PC-3 (cell line): ENCODE measurements around the gene SEMA5A. TPM values are rescaled to one million over a fixed set of nuclear protein-coding genes. Genes with fewer than 3 reads are reported as not detected.
A peak's percentile ranks its signal among the peaks of the same experiment; 100 is the strongest.

ENCODE experiments used
- ATAC-seq: fragments of 200-7000 bp; cut with Tn5 transposase; 2 replicates; pipeline ENCODE4 v1.9.1; 2020; ENCODE audit warnings: mild to moderate bottlenecking, moderate library complexity
- BruUV-seq: library from RNA; stranded (reverse); fragments of 400-500 nt; replicated peaks from 2 replicates; lab custom pipeline; 2021; lab: Mats Ljungman, UMichigan
- CTCF ChIA-PET: fragments of 300-600 bp; sonication (Branson Sonifier 250); formaldehyde crosslinking; loops from one replicate; lab custom pipeline; 2022; ENCODE audit warnings: antibody characterized with exemption; lab: Charles Lee
- POLR2A ChIA-PET: fragments of 300-600 bp; sonication (Branson Sonifier 250); formaldehyde crosslinking; loops from one replicate; lab custom pipeline; 2022; ENCODE audit warnings: antibody characterized with exemption; ENCODE audit not compliant: unreplicated experiment; lab: Charles Lee
- DNase-seq: peaks from one replicate; pipeline ENCODE4 v3.0.0-alpha.2; 2015
- H2AFZ ChIP-seq: fragments of 300-600 bp; sonication (generic); 2 replicates; pipeline ENCODE4 v1.6.0; 2016; ENCODE audit warnings: antibody characterized with exemption, low read length
- H3F3A ChIP-seq: fragments of 300-600 bp; sonication (generic); one replicate; pipeline ENCODE4 v1.6.0; 2017; ENCODE audit warnings: antibody characterized with exemption, low read length, control low read depth, mild to moderate bottlenecking; ENCODE audit not compliant: unreplicated experiment
- H3K27ac ChIP-seq: fragments of 300-600 bp; sonication (generic); 2 replicates; pipeline ENCODE4 v1.5.1; 2016; ENCODE audit warnings: mild to moderate bottlenecking, low read length
- H3K27me3 ChIP-seq: fragments of 300-600 bp; sonication (generic); 2 replicates; pipeline ENCODE4 v1.6.1; 2016; ENCODE audit warnings: low read length, mixed read lengths
- H3K36me3 ChIP-seq: fragments of 300-600 bp; sonication (generic); 2 replicates; pipeline ENCODE4 v1.6.1; 2016; ENCODE audit warnings: low read depth, mixed run types, low read length, mixed read lengths
- H3K4me1 ChIP-seq: fragments of 300-600 bp; sonication (generic); 2 replicates; pipeline ENCODE4 v1.5.1; 2016; ENCODE audit warnings: low read length; ENCODE audit not compliant: insufficient read depth
- H3K4me2 ChIP-seq: fragments of 300-600 bp; sonication (generic); 2 replicates; pipeline ENCODE4 v1.6.0; 2016; ENCODE audit warnings: low read length
- H3K4me3 ChIP-seq: fragments of 300-600 bp; sonication (generic); 2 replicates; pipeline ENCODE4 v1.5.1; 2016; ENCODE audit warnings: mild to moderate bottlenecking, low read length, mixed read lengths
- H3K79me2 ChIP-seq: fragments of 300-600 bp; sonication (generic); 2 replicates; pipeline ENCODE4 v1.6.1; 2017; ENCODE audit warnings: low read length, mixed read lengths
- H3K9ac ChIP-seq: fragments of 300-600 bp; sonication (generic); 2 replicates; pipeline ENCODE4 v1.6.0; 2016; ENCODE audit warnings: mild to moderate bottlenecking, low read length
- H3K9me2 ChIP-seq: fragments of 300-600 bp; sonication (generic); replicated peaks from 2 replicates; pipeline ENCODE4 v1.6.1; 2016; ENCODE audit warnings: mixed run types, low read length, mixed read lengths
- H3K9me3 ChIP-seq: fragments of 300-600 bp; sonication (generic); 2 replicates; pipeline ENCODE4 v1.6.1; 2016; ENCODE audit warnings: low read length, mixed read lengths
- H4K20me1 ChIP-seq: fragments of 300-600 bp; sonication (generic); 2 replicates; pipeline ENCODE4 v1.6.1; 2016; ENCODE audit warnings: low read length, mixed read lengths
- EZH2 ChIP-seq: fragments of 300-600 bp; sonication (generic); IDR thresholded peaks from one replicate; pipeline ENCODE4 v1.6.1; 2017; ENCODE audit warnings: antibody characterized with exemption, mild to moderate bottlenecking, low read length; ENCODE audit not compliant: unreplicated experiment
- EZH2phosphoT487 ChIP-seq: fragments of 300-600 bp; sonication (generic); IDR thresholded peaks from 2 replicates; pipeline ENCODE4 v1.6.1; 2018; ENCODE audit warnings: mild to moderate bottlenecking, antibody characterized with exemption, low read length, borderline replicate concordance
- intact Hi-C: fragments of 100-400 bp; cut with micrococcal nuclease; formaldehyde crosslinking; loops from 2 replicates; pipeline ENCODE4 v1.9.0; 2023
- total RNA-seq: library from RNA; depleted of rRNA; stranded (reverse); fragments of >200 nt; gene quantifications from 2 replicates; pipeline ENCODE4 v1.2.3, GENCODE V29; 2014
- TF ChIP-seq, protein P1 (sequence below): fragments of 300-600 bp; sonication (generic); conservative IDR thresholded peaks from 2 replicates; pipeline ENCODE4 v1.5.1; 2017; ENCODE audit warnings: antibody characterized with exemption, low read depth, mild to moderate bottlenecking, low read length

SEMA5A gene
- total RNA-seq, 1 experiment from 2014 or later: 4.4 TPM

DNA sequence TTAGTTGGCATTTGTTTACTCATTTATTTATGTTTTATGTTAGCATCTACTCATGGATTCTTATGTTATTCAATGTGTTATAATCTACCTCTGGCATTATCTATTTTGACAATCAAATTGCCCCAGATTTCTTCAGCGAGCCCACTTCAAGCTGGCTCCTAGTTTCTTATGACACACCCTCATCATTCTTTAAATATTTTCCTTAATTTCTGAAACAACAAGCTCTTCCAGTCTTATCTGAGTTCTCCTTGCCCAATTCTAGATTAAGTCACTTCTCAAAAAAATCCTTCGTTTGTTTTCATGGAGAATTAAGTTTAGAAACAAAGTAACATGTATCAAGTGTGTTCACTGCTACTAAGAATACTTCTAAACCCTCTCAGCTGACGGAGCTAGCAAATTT, 229.8 kb downstream of the SEMA5A start:
- POLR2A ChIA-PET: no interaction called here
- no peaks in the 10 kb centered on the region for H3K9me3 ChIP-seq
- intact Hi-C loops: no loop called here
- DNase-seq (no peak), ATAC-seq (no peak)
- no TSS peak for BruUV-seq
- TF ChIP-seq EZH2phosphoT487 (no peak), EZH2 (no peak)
- TF ChIP-seq, protein P1, sequence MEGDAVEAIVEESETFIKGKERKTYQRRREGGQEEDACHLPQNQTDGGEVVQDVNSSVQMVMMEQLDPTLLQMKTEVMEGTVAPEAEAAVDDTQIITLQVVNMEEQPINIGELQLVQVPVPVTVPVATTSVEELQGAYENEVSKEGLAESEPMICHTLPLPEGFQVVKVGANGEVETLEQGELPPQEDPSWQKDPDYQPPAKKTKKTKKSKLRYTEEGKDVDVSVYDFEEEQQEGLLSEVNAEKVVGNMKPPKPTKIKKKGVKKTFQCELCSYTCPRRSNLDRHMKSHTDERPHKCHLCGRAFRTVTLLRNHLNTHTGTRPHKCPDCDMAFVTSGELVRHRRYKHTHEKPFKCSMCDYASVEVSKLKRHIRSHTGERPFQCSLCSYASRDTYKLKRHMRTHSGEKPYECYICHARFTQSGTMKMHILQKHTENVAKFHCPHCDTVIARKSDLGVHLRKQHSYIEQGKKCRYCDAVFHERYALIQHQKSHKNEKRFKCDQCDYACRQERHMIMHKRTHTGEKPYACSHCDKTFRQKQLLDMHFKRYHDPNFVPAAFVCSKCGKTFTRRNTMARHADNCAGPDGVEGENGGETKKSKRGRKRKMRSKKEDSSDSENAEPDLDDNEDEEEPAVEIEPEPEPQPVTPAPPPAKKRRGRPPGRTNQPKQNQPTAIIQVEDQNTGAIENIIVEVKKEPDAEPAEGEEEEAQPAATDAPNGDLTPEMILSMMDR: no peak
- no peak overlapping the region for H3K27ac ChIP-seq
- no peak overlapping the region for H3K4me2 ChIP-seq
- no peak overlapping the region for H3K9ac ChIP-seq
- no peak overlapping the region for H2AFZ ChIP-seq
- H3K4me1 ChIP-seq: peaks cover 14% of the 10 kb centered on the region
- H4K20me1 ChIP-seq: no peaks in the 10 kb centered on the region
- no peak overlapping the region for H3K4me3 ChIP-seq
- CTCF ChIA-PET: no interaction called here
- H3K79me2 ChIP-seq: no peaks in the 10 kb centered on the region
- no peaks in the 10 kb centered on the region for H3K9me2 ChIP-seq
- no peaks in the 10 kb centered on the region for H3K27me3 ChIP-seq
- H3K36me3 ChIP-seq: no peaks in the 10 kb centered on the region
- H3F3A ChIP-seq: no peaks in the 10 kb centered on the region

DNA sequence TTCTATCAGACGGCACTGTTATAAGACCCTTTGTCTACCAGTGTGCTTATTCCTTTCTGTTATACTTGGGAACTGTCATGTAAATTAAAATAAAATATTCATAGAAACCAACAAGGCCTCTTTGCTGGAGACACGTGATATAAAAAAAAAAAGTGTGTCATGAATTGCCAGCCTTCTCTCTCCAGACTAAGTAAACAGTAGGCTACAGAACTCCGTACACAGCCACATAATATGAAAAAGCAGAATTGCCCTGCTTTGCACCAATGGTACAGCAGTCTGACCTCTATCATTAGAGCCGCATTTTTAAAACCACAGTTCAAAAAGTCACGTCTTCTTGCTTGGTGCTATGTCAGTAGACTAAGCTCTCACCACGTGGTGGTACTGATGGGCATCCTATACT, 231.3 kb downstream of the SEMA5A start:
- Histone ChIP-seq H3K4me1 (peaks cover 14% of the 10 kb centered on the region), H3K36me3 (no peaks in the 10 kb centered on the region), H3F3A (no peaks in the 10 kb centered on the region), H3K4me2 (no peak overlapping the region), H3K9me2 (no peaks in the 10 kb centered on the region), H3K79me2 (no peaks in the 10 kb centered on the region), H3K9me3 (no peaks in the 10 kb centered on the region), H3K27ac (no peak overlapping the region), H3K27me3 (no peaks in the 10 kb centered on the region), H3K9ac (no peak overlapping the region), H2AFZ (no peak overlapping the region), H4K20me1 (no peaks in the 10 kb centered on the region), H3K4me3 (no peak overlapping the region)
- TF ChIP-seq EZH2phosphoT487: no peak
- no peak for TF ChIP-seq EZH2
- TF ChIP-seq, protein P1: no peak
- DNase-seq: no peak
- ChIA-PET CTCF (no interaction called here), POLR2A (no interaction called here)
- BruUV-seq: no TSS peak
- intact Hi-C loops: no loop called here
- ATAC-seq: no peak

DNA sequence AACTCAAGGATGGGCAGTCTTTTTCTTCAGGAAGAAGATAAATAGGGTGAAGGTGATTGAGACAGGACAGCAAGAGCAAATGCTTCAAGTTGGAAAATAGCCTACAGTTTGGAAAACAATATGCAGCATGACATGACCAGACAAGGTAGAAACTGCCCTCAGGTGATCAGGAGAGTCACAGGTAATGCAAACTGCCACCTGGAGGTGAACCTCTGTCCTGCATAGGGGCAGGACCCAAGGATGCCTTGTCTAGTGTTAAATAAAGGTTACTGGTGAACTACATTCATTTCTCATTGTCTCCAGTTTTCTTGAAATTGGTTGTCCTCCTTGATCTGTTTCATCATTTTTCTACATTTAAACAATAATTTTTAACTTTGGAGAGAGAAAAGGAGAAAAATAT, 232.1 kb downstream of the SEMA5A start:
- ChIA-PET CTCF (no interaction called here), POLR2A (no interaction called here)
- ATAC-seq (no peak), DNase-seq (no peak)
- no peaks in the 10 kb centered on the region for H3K27me3 ChIP-seq
- H3K36me3 ChIP-seq: no peaks in the 10 kb centered on the region
- H3K9me2 ChIP-seq: no peaks in the 10 kb centered on the region
- H3F3A ChIP-seq: no peaks in the 10 kb centered on the region
- no peak overlapping the region for H3K9ac ChIP-seq
- intact Hi-C loops: no loop called here
- peaks cover 14% of the 10 kb centered on the region for H3K4me1 ChIP-seq
- no peak overlapping the region for H3K4me2 ChIP-seq
- H2AFZ ChIP-seq: no peak overlapping the region
- no peaks in the 10 kb centered on the region for H4K20me1 ChIP-seq
- no peaks in the 10 kb centered on the region for H3K79me2 ChIP-seq
- no peaks in the 10 kb centered on the region for H3K9me3 ChIP-seq
- BruUV-seq: no TSS peak
- no peak overlapping the region for H3K4me3 ChIP-seq
- H3K27ac ChIP-seq: no peak overlapping the region
- TF ChIP-seq, protein P1: peak; percentile 38; the same call in 1 of the 2 replicates
- no peak for TF ChIP-seq EZH2phosphoT487
- no peak for TF ChIP-seq EZH2
